DOHH2 (cell line): Measurements from ENCODE around the gene ASCL1.

Experiments used
- H3F3A ChIP-seq: fragments of 200-600 bp; sonication (generic), shearing (Covaris generic); 2 replicates; pipeline ENCODE4 v1.6.0; 2016; ENCODE audit warnings: antibody characterized with exemption, mild to moderate bottlenecking; ENCODE audit not compliant: control insufficient read depth, insufficient read depth
- H3K27ac ChIP-seq: fragments of 200-600 bp; sonication (generic); 2 replicates; pipeline ENCODE4 v1.5.1; 2014; ENCODE audit warnings: low read depth, mild to moderate bottlenecking, low read length, moderate library complexity
- H3K27me3 ChIP-seq: fragments of 200-600 bp; sonication (generic); 2 replicates; pipeline ENCODE4 v1.6.1; 2014; ENCODE audit warnings: mild to moderate bottlenecking, low read length, mixed read lengths; ENCODE audit not compliant: control insufficient read depth
- H3K36me3 ChIP-seq: fragments of 200-600 bp; sonication (generic); 2 replicates; pipeline ENCODE4 v1.6.1; 2014; ENCODE audit warnings: mild to moderate bottlenecking, low read length, moderate library complexity, mixed read lengths; ENCODE audit not compliant: control insufficient read depth
- H3K4me1 ChIP-seq: fragments of 200-600 bp; sonication (generic); 2 replicates; pipeline ENCODE4 v1.6.1; 2014; ENCODE audit warnings: mild to moderate bottlenecking, low read length, mixed read lengths; ENCODE audit not compliant: control insufficient read depth
- H3K4me2 ChIP-seq: fragments of 200-600 bp; sonication (generic); 2 replicates; pipeline ENCODE4 v1.6.0; 2014; ENCODE audit warnings: mild to moderate bottlenecking, low read length, moderate library complexity
- H3K4me3 ChIP-seq: fragments of 200-600 bp; sonication (generic); 2 replicates; pipeline ENCODE4 v1.5.1; 2014; ENCODE audit warnings: mild to moderate bottlenecking, low read length, mixed read lengths
- H3K79me2 ChIP-seq: fragments of 200-600 bp; sonication (generic); 2 replicates; pipeline ENCODE4 v1.6.1; 2014; ENCODE audit warnings: mild to moderate bottlenecking, low read length, mixed read lengths; ENCODE audit not compliant: control insufficient read depth
- H3K9me2 ChIP-seq: fragments of 200-600 bp; sonication (generic); replicated peaks from 2 replicates; pipeline ENCODE4 v1.6.1; 2014; ENCODE audit warnings: mild to moderate bottlenecking, low read length, mixed read lengths; ENCODE audit not compliant: control insufficient read depth
- H3K9me3 ChIP-seq: fragments of 200-600 bp; sonication (generic); 2 replicates; pipeline ENCODE4 v1.6.1; 2014; ENCODE audit warnings: antibody characterized with exemption, low read length, mixed read lengths; ENCODE audit not compliant: control insufficient read depth, insufficient read depth
- H4K20me1 ChIP-seq: fragments of 200-600 bp; sonication (generic); 2 replicates; pipeline ENCODE4 v1.6.0; 2014; ENCODE audit warnings: low read depth, mild to moderate bottlenecking, antibody characterized with exemption, low read length, moderate library complexity; ENCODE audit not compliant: control insufficient read depth, insufficient read depth
- EZH2phosphoT487 ChIP-seq: fragments of 200-600 bp; sonication (generic); IDR thresholded peaks from 2 replicates; pipeline ENCODE4 v1.6.1; 2017; ENCODE audit warnings: borderline replicate concordance, mild to moderate bottlenecking, antibody characterized with exemption, low read length, moderate library complexity, mixed read lengths
- TF ChIP-seq, protein P1 (sequence below): fragments of 200-600 bp; sonication (generic); IDR thresholded peaks from one replicate; pipeline ENCODE4 v1.5.1; 2014; ENCODE audit warnings: antibody characterized with exemption, mild to moderate bottlenecking, low read depth, low read length; ENCODE audit not compliant: poor library complexity, severe bottlenecking

ASCL1 gene

DNA sequence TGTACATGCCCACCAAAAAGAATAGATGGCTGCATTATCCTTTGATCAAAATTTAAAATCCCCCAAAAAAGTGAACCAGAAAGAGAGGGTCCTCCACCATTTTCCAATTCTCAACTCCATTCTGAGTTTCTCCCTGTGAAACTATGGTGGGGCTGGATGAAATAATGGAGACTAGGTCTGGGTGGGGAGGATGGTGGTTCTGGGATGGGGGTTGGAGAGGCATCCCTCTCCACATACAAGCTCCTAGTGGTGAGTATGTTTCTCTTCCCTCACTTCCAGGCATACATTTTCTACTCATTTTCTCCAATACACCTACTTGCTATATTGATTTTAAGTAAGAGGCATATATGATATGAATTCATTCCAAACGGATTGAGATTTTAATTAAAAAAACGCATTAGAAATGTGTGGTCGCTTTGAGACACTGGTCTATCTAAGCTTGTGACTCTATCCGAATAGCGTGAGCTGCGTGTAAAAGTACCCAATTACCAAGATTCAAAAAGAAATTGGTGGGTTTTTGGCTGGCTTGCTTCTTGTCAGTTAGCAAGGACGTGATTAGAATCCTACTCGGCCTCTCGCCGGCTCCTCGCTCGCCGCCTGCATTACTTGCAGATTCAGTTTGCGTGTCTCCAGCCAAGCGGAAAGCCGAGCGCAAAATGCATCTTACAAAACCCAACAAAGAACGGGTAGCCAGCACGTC, 3.4 kb downstream of the ASCL1 start:
- TF ChIP-seq, protein P1, sequence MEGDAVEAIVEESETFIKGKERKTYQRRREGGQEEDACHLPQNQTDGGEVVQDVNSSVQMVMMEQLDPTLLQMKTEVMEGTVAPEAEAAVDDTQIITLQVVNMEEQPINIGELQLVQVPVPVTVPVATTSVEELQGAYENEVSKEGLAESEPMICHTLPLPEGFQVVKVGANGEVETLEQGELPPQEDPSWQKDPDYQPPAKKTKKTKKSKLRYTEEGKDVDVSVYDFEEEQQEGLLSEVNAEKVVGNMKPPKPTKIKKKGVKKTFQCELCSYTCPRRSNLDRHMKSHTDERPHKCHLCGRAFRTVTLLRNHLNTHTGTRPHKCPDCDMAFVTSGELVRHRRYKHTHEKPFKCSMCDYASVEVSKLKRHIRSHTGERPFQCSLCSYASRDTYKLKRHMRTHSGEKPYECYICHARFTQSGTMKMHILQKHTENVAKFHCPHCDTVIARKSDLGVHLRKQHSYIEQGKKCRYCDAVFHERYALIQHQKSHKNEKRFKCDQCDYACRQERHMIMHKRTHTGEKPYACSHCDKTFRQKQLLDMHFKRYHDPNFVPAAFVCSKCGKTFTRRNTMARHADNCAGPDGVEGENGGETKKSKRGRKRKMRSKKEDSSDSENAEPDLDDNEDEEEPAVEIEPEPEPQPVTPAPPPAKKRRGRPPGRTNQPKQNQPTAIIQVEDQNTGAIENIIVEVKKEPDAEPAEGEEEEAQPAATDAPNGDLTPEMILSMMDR = no peak
- Histone ChIP-seq H3K9me2 (no peaks in the 10 kb centered on the region), H3K9me3 (no peaks in the 10 kb centered on the region), H3K27ac (no peak overlapping the region), H3F3A (no peaks in the 10 kb centered on the region), H4K20me1 (no peaks in the 10 kb centered on the region), H3K4me3 (no peak overlapping the region), H3K79me2 (no peaks in the 10 kb centered on the region), H3K4me2 (no peak overlapping the region), H3K27me3 (peaks cover 25% of the 10 kb centered on the region), H3K4me1 (no peaks in the 10 kb centered on the region), H3K36me3 (no peaks in the 10 kb centered on the region)

DNA sequence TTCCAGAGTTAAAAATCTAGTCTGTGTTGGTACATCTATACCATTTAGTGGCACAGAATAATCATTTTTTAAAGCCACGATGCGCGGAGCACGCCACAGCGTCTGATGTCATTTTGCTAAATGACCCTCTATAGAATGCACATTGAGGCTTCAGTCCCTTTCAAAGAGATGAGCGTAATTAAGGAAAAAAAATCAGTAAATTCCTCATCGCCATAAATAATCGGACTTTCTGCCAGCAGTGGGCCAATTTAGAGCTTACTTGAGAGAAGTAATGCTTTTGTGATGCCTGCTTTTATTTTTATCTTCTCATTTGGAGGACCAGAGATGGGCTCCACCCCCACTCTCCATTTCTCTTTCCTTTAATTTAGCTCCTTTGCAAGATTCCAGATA, 4.0 kb downstream of the ASCL1 start:
- Histone ChIP-seq H3K4me1 (no peaks in the 10 kb centered on the region), H3K36me3 (no peaks in the 10 kb centered on the region), H3F3A (no peaks in the 10 kb centered on the region), H3K9me2 (no peaks in the 10 kb centered on the region), H3K27me3 (peaks cover 25% of the 10 kb centered on the region), H3K4me3 (no peak overlapping the region), H3K4me2 (no peak overlapping the region), H3K27ac (no peak overlapping the region), H3K9me3 (no peaks in the 10 kb centered on the region), H3K79me2 (no peaks in the 10 kb centered on the region), H4K20me1 (no peaks in the 10 kb centered on the region)
- TF ChIP-seq, protein P1 = no peak
- no peak for TF ChIP-seq EZH2phosphoT487

DNA sequence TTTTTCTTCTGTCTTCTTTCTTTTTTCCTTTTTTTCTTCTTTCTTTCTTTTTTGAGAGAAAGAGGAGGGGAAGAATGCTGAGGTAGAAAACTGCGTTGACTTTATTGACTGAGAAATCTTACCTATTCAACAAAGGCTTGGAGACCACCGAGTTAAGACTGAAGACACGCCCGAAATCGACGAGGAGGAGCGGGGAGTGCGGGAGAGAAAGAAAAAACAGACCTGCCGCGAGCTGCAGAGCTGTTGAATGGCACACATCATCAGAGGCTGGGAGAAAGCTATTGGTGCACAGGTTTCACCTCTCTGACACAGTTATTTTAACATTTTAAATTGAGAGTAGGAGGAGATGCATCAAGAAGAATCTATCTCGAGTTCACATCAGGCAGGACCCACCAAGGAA, 5.1 kb downstream of the ASCL1 start:
- Histone ChIP-seq H4K20me1 (no peaks in the 10 kb centered on the region), H3K36me3 (no peaks in the 10 kb centered on the region), H3K27ac (no peak overlapping the region), H3K4me1 (no peaks in the 10 kb centered on the region), H3K27me3 (peaks cover 25% of the 10 kb centered on the region), H3K79me2 (no peaks in the 10 kb centered on the region), H3K4me3 (no peak overlapping the region), H3K9me2 (no peaks in the 10 kb centered on the region), H3F3A (no peaks in the 10 kb centered on the region), H3K4me2 (no peak overlapping the region), H3K9me3 (no peaks in the 10 kb centered on the region)
- no peak for TF ChIP-seq EZH2phosphoT487
- TF ChIP-seq, protein P1 = no peak
